Measurements from ENCODE around the gene S1PR1. TPM values are rescaled to one million over a fixed set of nuclear protein-coding genes. Genes with fewer than 3 reads are reported as not detected.

Gene S1PR1
- polyA plus RNA-seq, 1 donor: 14.0 TPM

DNA sequence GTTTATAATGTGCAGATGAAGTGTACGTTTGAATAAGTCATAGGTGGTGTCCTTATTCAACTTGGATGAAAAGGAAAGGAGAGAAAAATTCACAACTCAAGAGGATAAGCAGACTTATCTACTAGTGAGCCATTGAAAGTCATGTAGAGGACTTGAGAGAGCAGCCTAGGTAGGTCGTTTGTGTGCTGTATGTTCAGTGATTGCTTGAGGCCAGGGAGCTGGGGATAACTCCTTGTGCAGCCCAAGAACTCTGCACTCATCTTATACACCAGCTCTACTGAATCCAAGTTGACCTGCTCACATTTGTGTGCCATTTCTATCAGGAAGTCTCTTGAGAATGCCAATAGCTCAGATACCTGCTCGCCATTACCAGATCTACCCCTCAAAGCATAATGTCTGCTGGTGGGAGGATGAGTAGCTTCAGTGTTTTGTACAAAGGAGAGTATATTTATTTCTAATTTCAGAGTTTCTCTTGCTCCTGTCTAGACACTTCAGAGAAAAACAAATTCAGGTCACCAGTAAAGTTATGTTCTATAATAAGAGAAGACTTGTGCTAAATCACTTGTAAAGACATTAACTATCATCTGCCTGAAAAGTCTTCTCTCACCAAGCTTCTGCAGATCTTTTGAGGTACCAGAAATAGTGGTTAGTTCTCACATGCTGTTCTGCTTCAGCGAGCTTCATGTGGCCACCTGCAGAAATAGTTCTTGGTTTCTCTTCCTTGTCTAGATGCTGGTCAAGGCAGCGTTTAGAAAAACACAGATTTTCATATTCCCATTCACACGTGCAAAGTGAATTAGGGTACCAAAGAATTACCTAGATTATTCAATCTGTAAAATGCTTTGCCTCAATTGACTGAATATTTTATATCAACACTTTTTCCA is 10.8 kb downstream of the S1PR1 start:
- DNase-seq: no peak

DNA sequence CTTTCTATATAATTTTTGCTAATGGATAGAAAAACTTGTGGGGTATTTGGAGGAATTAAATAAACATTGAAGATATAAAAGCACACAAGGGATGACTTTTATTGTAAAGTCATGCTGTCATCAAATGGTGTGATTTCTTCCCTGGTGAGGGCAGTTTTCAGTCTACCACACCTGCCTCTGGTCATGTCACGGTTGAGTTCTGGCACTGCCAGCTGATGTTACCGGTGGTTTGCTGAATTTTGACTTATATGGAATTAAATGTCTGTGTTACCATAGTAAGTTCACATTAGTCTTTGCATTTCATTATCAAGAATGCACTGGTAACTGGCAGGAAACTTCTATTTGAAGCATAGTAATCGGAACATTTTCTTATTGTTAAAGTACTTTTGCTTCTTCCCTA is 13.4 kb downstream of the S1PR1 start:
- no peak for DNase-seq

DNA sequence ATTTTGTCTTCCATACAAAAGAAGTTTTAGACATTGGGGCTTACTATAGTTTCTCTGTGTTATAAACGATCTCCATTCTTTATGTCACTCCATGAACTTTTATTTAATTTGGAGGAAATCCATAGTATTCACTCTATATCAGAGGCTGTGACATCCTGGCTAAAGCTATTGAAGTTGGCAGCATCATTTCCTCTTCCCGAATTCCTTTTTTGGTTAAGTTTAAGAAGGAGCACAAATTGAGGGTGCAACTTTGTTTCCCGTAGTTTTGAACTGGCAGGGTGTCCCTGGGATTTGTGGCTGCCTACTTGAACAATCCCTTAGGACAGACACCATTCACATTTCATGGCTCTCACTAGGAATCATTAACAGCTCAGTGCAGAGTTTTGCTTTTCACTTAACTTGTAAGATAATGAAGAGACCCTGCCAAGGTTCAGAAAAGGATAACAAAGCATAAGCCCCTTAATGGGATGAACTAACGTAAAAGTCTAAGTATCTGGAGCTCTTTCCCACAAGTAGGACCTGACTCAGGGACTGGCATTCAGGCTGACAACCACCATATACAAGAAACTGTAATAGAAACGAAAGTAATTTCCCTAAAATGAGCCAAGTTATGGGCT is 13.9 kb downstream of the S1PR1 start:
- DNase-seq: no peak

DNA sequence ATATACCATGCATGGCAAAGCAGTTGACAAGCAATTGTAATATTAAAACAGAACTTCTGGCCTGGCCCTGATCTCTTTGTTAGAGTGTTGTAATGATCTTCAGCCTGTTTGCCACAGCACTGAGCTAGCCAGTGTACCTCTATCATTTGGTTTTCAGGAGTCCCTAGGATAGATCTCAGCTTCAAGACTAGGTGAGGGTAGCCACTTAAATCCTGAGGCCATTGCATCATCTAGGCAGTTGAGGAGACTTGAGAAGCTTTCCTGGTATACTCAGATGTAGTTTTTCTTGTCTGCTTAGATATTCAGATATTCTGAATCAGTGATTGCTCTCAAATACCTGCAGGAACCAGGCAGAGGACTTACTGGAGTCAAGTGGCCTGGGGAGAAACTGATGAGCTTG is 14.7 kb downstream of the S1PR1 start:
- no peak for DNase-seq

DNA sequence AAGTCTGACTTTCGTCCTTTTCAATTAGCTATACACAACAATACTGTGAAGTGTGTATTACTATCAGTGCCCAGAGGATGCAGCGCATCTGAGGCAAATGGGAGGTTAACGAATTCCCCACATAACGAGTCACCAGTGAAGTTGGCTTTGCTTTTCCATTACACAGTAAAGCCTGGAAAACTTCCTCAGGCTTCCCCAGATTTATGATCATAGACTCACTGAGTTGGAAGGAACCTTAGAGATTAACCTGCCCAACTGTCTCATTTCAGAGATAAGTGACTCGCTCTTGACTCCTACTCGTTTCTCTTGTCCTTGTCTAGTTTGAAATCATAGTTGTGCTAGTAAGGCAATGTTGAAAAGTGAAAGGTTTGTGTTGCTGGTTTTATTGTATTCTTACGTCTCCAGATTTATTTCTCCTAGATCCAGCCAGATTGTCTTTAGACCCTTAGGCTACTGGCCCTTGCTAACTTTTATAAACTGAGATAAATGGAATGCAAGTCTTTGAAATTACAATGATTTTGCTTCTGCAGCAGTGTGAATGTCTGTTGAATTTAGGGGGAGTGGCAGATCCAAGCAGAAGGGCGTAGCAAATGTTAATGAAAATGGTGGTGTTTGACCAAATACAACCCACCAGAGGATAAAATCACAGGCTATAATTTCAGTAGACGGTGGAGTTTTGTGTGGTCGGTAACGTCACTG is 17.3 kb downstream of the S1PR1 start:
- no peak for DNase-seq

DNA sequence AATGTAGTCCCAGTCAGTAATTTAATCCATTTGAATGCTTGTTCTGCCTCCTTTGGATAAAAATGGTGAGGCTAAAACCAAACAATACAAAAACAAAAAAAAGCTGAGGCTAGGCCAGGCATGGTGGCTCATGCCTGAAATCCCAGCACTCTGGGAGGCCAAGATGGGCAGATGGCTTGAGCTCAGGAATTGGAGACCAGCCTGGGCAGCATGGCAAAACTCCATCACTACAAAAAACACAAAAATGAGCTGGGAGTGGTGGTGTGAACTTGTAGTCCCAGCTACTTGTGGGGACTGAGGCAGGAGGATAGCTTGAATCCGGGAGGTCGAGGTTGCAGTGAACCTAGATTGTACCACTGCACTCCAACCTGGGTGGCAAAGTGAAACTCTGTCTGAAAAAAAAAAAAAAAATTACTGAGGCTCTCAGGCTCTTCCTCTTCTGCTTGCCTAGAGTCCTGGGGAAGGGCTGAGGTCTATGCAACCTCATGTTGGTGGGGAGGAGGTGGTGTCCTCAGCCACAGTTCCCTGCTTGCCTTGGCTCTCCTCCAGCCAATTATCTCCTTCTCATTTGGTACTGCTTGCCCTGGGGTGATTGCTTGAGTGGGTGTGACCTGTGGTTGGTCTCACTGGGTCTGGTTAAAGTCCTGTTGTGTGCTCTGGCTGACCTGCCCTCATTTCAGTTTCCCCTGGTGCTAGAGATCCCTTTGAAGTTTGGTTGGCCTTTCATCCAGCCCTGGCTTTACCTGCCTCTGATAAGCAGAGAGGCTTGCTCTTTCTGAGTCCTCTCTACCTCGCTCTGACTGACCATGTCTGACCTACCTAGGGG is 20.9 kb downstream of the S1PR1 start:
- no peak for DNase-seq

DNA sequence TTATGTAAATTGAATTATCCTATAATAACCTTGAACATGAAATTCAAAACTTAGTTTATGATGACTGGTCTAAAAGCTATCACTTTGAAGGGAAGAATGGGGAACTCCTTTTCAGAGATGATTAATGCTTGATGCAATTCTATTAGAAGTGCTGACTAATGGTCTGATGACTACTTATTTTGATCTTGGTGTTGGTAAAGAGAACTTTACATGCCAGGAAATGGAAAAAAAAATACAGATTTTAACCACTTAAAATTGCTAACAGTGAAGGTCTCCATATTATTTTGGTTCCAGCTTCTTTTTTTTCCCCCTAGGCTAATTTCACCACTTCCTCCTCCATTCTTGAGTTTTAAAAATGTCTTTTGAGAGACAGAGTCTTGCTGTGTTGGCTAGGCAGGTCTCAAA is 22.9 kb downstream of the S1PR1 start:
- DNase-seq: no peak

DNA sequence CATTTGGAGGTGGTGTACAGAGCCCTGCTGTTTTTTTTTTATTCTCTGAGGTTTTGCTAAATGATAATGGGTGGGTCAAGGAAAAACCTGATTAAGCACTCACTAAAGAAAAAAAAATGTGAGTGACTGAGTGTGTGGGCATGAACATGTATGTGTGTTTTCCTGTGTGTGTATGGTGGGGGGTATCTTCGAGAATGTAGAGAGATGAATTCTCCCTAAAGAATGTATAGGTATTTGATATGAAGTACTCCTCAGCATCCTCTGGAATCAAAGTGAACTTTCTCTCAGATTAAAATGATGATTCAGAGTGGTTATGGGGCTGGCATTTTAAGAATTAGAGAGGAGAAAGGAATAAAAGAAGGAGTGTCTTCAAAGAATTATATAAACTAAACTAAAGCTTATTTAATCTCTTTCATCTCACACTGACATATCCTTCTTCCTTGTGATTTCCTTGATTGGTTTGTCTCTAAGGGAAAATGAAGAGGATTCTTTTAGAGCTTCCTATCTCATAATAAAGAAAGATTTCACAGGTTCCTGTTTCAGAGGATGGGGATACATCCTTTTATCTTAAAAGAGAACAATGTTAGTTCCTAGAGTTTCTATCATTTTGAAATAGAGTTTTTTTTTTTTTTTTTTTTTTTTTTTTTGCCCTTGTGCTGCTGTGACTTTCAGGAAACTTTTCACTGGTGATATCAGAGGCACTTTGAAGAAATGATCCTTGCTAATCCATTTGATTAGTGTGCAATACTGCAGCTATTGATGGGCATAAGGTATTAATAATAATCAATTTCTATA is 23.9 kb downstream of the S1PR1 start:
- DNase-seq: no peak

DNA sequence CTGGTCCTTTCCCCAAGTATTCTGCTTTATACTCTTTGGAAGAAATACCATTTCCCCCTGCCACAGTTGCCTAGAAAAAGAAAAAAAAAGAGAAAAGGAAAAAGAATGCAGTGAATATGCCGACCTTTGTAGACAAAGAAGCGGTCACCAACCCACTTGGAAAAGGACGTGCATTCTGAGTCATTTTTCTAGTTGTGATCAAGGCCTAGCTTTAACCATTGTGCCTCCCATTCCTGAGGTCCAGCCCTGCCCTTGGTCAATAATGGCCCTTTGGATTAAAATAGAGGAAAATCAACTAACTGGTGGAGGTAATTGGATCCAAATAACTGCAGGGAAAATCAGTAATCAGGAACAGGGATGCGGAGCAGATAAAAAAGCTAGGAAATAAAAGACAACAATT is 24.8 kb downstream of the S1PR1 start:
- no peak for DNase-seq

DNA sequence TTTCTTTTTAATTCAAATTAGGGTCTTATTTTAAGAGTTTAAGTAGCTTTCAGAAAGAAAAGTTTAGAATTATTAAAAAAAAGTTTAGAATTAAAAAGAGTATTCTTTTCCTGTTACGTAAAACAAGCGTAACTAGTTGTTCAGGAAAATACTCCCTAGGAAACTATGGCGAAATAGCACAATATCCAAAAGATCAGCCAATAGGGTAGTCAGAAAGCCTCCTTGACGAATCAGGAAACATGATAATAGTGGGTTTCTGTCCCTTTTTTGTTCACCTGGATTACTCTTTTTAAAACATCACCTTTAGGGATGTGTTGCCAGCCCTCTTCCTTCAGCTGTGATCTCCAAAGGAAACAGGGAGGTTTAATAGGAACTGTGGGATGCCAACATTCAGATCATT is 25.2 kb downstream of the S1PR1 start:
- DNase-seq: no peak

DNA sequence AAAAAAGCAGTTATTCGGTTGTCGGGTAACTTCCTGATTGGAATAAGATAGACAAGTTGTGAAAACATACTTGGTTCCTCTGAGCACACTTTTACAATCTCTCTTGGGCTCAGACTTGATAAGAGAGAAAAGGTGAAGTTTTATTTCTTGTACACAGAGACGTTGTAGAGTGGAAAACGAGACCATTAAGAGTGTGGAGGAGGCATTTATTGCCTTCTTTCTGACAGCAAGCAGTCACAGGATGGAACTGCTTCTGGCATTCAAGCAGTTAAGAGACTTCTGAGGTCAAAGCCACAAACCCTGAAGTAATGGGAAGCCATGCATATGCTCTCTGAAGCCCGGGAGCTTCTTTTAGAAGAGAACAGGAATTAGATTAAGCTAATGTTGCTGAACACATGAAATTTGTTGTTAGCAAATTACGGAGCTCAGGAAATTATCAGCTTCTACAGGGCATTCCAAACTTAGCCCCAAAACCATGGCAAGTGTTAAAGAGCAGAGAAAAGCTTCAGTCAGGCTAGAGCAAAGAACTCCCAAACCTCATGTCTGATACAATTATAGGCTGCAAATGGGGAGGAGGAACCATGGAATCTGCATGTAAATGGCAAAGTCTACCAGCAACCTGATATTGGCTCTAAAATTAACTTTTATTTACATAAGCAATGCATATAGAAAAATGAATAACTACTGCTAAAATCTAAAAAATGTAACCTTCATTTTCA is 26.0 kb downstream of the S1PR1 start:
- no peak for DNase-seq

DNA sequence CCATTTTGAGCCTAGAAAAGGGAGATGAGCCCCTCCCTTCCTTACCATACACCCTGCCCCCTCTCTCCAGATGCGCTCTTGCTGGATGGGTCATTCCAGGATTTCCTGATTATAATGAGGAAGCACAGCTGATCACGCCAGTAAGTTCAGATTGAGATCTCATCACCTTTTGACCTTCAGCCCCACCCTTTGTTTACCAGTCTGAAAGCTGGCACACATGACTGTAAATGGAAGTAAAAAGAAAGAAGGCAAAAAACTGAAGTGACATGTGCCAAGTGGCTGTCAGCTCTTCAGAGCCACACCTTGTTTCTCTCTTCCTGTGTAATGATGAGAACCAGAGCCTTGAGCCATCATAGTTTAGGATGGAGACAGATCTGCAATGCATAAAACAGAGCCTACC is 27.9 kb downstream of the S1PR1 start:
- DNase-seq: no peak

DNA sequence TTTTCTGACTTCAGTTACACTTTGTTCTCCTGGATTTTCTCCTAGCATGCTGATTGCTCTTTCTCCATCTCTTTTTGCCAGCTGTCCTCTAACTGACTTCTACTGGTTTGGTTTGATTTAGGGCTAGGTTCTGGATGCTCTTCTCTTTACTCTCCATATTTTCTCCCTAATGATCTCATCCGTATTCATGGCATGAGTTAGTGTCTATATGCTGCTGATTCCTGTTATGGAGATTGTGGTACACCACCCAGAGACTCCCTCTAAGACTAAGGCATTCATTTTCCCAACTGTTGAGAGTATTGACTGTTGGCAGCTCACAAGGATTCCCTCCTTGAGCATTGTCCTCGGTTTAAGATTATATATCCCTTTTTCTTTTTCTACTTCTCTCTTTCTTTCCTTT is 28.9 kb downstream of the S1PR1 start:
- no peak for DNase-seq

DNA sequence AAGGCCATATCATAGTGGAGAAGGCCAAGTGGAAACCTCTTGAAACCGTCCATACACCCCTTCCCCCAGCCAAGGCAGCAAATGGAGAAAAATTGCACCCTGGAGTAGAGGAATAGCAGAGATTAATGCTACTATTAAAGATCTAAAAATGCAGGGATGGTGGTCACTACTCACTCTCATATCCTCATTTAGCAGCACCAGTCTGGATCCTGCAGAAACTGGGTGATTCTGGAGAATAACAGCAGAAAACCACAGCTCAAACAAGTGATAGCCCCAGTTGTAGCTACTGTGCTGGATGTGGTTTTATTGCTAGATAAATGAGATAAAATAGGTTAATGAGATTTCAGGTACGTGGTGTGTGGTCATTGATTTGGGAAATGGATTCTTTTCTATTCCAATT is 30.3 kb downstream of the S1PR1 start:
- DNase-seq: no peak

DNA sequence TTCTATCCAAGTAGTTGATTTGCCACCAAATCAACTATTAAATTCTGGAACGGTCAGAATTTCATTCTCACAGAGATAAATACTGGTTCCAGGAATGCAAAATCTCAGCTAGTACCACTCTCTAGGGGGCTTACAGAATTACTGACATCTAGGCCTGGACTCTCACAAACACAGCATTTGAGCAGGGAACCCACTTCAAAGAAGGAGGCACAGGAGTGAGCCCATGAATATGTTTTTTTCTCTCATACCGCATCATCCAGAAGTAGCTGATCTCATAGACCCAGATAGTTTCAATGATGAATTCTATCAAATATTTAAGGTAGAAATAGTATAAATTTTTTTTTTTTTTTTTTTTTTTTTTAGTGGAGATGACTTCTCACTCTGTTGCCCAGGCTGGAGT is 32.1 kb downstream of the S1PR1 start:
- no peak for DNase-seq

DNA sequence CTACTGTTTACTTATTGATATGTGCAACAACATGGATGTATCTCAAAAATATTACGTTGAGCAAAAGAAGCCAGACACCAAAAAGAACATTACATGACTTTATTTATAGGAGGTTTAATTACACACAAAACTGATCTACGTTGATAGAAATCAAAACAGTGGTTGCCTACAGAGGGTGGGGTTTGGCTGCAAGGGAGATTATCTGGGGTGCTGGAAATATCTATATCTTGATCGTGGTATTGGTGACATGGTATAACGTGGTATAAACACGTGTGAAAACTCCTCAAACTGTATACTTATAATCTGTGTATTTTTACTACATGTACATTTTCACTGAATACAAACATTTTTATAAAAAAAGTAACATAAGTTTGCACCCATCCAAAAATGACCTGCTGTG is 38.9 kb downstream of the S1PR1 start:
- no peak for DNase-seq

DNA sequence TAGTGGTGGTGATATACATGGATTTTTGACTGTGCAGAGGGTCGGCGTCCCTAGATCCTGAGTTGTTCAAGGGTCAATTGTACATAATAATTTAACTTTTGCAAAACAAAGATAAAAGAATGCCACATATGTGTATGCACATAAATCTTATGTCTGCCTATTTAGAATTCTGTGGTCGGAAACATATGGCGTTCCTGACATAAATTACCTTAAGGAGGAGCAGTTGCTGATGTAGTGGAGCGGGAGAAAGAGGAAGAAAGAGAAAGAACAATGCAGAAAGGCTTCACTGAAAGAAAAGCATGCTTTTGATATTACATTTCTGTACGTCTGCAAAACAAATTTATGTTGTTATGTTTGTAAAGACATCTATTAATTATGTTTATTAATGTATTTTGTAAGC is 40.0 kb downstream of the S1PR1 start:
- no peak for DNase-seq

DNA sequence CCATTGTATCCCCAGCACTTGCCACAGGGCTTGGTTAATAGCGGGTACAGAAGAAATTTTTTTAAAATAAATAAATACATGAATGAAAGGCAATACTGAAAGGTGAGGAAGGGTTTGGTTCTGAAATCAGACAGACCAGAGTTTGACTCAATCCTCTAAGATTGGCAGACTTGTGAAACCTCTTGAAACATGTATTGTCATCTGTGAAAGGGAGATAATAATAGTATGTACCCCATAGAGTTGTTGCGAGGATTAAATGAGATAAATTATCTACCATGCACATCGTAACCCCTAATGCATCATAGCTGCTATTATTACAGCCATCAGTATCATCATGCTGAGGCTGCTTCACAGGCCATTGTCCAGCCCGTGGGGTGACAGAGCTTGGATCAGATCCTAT is 41.4 kb downstream of the S1PR1 start:
- DNase-seq: no peak

DNA sequence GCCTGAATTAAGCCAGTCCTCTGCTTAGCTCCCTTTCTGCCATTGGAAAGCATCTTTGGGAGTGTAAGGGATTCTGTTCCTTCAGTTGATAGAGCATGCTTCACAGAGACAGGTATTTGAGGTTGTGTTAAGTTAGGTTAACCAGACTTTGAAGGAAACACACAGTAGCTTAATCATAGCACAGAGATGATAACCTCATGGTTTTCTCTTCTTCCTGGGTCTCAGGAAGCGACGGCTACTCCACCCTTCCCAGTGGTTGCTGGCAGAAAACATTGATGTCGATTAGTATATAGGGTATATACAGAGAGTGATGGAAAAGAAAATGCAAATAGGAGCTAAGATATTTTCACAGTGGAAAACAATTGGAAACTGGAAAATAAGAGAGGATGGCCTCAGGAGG is 42.0 kb downstream of the S1PR1 start:
- DNase-seq: no peak

DNA sequence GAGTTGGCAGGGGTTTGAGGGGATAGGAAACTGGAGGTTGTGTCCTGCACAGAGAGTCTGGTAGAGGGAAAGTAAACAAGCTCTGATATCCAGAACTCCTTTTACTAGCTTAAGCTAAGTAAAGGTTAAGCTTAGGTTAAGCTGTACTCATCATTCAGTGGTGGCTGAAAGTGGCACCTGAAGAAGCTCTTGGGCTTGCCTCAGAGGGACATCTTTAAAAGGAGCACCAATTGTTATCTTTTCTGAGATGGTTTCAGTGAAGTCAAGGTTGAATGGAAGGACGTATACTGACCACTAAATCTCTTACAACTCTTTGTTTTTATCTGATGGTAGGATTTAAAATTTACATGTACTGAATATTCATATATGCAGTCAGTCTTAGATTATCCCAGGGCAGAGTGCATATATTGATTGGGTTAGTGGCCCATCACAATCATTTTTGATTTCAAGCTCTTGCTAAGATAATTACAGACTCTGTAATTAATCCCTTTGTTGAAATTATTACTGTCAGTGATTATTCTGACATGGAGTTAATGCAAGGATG is 43.3 kb downstream of the S1PR1 start:
- no peak for DNase-seq

All from hindlimb muscle (tissue), 1 donor.